H1 (cell line): ENCODE results near the gene HBS1L. TPM values are rescaled to one million over a fixed set of nuclear protein-coding genes. Genes with fewer than 3 reads are reported as not detected.

ENCODE experiments used
- CTCF ChIA-PET: fragments of 300-600 bp; sonication (Branson Sonifier 250); formaldehyde crosslinking; loops from one replicate; lab custom pipeline; 2021; ENCODE audit not compliant: partially characterized antibody; lab: Charles Lee
- POLR2A ChIA-PET: fragments of 300-600 bp; sonication (Branson Sonifier 250); formaldehyde crosslinking; loops from one replicate; lab custom pipeline; 2021; ENCODE audit warnings: inconsistent platforms; ENCODE audit not compliant: partially characterized antibody; lab: Charles Lee
- DNase-seq, 2 experiments: peaks; one replicate each; pipeline versions ENCODE4 v3.0.0 to v3.0.0-alpha.2; 2010 to 2022; ENCODE audit warnings: low spot score in 2 of 2, low read depth in 1 of 2, mixed read lengths in 1 of 2
- FAIRE-seq: peaks from 2 replicates; lab custom pipeline; 2011; peaks lifted over from hg19 to GRCh38; lab: Jason Lieb, UNC
- H2AFZ ChIP-seq: 2 replicates; pipeline ENCODE4 v1.8.1; 2012; ENCODE audit warnings: low read length, inconsistent platforms
- H2AK5ac ChIP-seq: 2 replicates; pipeline ENCODE4 v1.6.1; 2013; ENCODE audit warnings: low read depth, low read length
- H2BK120ac ChIP-seq: replicated peaks from 2 replicates; pipeline ENCODE3; 2013; ENCODE audit warnings: low read depth, low read length, inconsistent platforms
- H2BK12ac ChIP-seq: 2 replicates; pipeline ENCODE4 v1.6.1; 2013; ENCODE audit warnings: low read depth, low read length
- H2BK15ac ChIP-seq: 2 replicates; pipeline ENCODE4 v1.6.1; 2013; ENCODE audit warnings: low read length
- H2BK20ac ChIP-seq: 2 replicates; pipeline ENCODE4 v1.6.1; 2013; ENCODE audit warnings: low read length
- H2BK5ac ChIP-seq: 2 replicates; pipeline ENCODE4 v1.6.1; 2013; ENCODE audit warnings: low read depth, low read length
- H3K14ac ChIP-seq: 2 replicates; pipeline ENCODE4 v1.6.1; 2013; ENCODE audit warnings: inconsistent platforms; ENCODE audit not compliant: insufficient read length
- H3K18ac ChIP-seq: 2 replicates; pipeline ENCODE4 v1.6.1; 2013; ENCODE audit warnings: low read length; ENCODE audit errors: extremely low read depth
- H3K23ac ChIP-seq: 2 replicates; pipeline ENCODE4 v1.6.1; 2013; ENCODE audit warnings: inconsistent platforms; ENCODE audit not compliant: insufficient read length
- H3K23me2 ChIP-seq: 2 replicates; pipeline ENCODE4 v1.6.1; 2013; ENCODE audit warnings: low read depth, low read length
- H3K27ac ChIP-seq: 2 replicates; pipeline ENCODE4 v1.6.1; 2011; ENCODE audit warnings: low read depth, low read length, inconsistent platforms
- H3K27me3 ChIP-seq, 4 experiments: replicated peaks in 1 of 4; 1 replicate in 1 of 4; 2 replicates in 3 of 4; pipeline versions ENCODE4 v1.6.1 to v1.8.1; 2011 to 2013; ENCODE audit warnings: low read length in 3 of 4, mild to moderate bottlenecking in 3 of 4, inconsistent platforms in 2 of 4, mixed read lengths in 2 of 4, moderate library complexity in 1 of 4; ENCODE audit not compliant: control insufficient read depth in 3 of 4, insufficient read depth in 3 of 4; ENCODE audit errors: extremely low read depth in 1 of 4
- H3K36me3 ChIP-seq, 4 experiments: 2 replicates each; pipeline versions ENCODE4 v1.6.1 to v1.8.1; 2011 to 2013; ENCODE audit warnings: mild to moderate bottlenecking in 4 of 4, low read length in 3 of 4, moderate library complexity in 2 of 4, control low read depth in 1 of 4, inconsistent platforms in 1 of 4; ENCODE audit not compliant: insufficient read depth in 4 of 4, control insufficient read depth in 2 of 4
- H3K4ac ChIP-seq: replicated peaks from 2 replicates; pipeline ENCODE3; 2013; ENCODE audit warnings: low read length, low read depth, mixed read lengths, inconsistent platforms; ENCODE audit not compliant: insufficient read length
- H3K4me1 ChIP-seq, 4 experiments: replicated peaks in 1 of 4; 1 replicate in 1 of 4; 2 replicates in 3 of 4; pipeline versions ENCODE4 v1.6.1 to v1.8.1; 2011 to 2013; ENCODE audit warnings: low read length in 3 of 4, inconsistent platforms in 2 of 4, mixed read lengths in 1 of 4; ENCODE audit not compliant: insufficient read depth in 4 of 4, control insufficient read depth in 3 of 4
- H3K4me2 ChIP-seq, 2 experiments: 2 replicates each; pipeline versions ENCODE4 v1.6.1 to v1.8.1; 2011 to 2013; ENCODE audit warnings: low read depth in 2 of 2, low read length in 2 of 2, control low read depth in 1 of 2, inconsistent platforms in 1 of 2, mild to moderate bottlenecking in 1 of 2; ENCODE audit not compliant: insufficient read depth in 1 of 2
- H3K4me3 ChIP-seq, 4 experiments: fragments of 200-600, 300-600 bp in 1 of 4; sonication (generic), shearing (Covaris generic), sonication (Bioruptor Twin) in 1 of 4; 2 replicates each; pipeline versions ENCODE4 v1.5.1 to v1.8.1; 2011 to 2016; ENCODE audit warnings: low read length in 4 of 4, low read depth in 3 of 4, control low read depth in 2 of 4, inconsistent platforms in 2 of 4, mild to moderate bottlenecking in 2 of 4, mixed read lengths in 1 of 4, moderate library complexity in 1 of 4; ENCODE audit not compliant: insufficient read depth in 2 of 4; ENCODE audit errors: extremely low read depth in 1 of 4
- H3K56ac ChIP-seq: replicated peaks from 2 replicates; pipeline ENCODE3; 2013; ENCODE audit warnings: low read depth, mild to moderate bottlenecking, mixed read lengths, low read length, inconsistent platforms; ENCODE audit not compliant: insufficient read length
- H3K79me1 ChIP-seq: 2 replicates; pipeline ENCODE4 v1.6.1; 2013; ENCODE audit warnings: low read depth, low read length, control low read depth
- H3K79me2 ChIP-seq, 2 experiments: 2 replicates each; pipeline versions ENCODE4 v1.6.1 to v1.8.1; 2012 to 2013; ENCODE audit warnings: low read length in 2 of 2, mild to moderate bottlenecking in 2 of 2, inconsistent platforms in 1 of 2; ENCODE audit not compliant: insufficient read depth in 2 of 2, control insufficient read depth in 1 of 2
- H3K9ac ChIP-seq, 4 experiments: replicated peaks in 1 of 4; 1 replicate in 1 of 4; 2 replicates in 3 of 4; pipeline versions ENCODE4 v1.6.1 to v1.8.1; 2011 to 2013; ENCODE audit warnings: low read depth in 3 of 4, low read length in 3 of 4, control low read depth in 2 of 4, mild to moderate bottlenecking in 2 of 4, moderate library complexity in 2 of 4, inconsistent platforms in 1 of 4; ENCODE audit errors: extremely low read depth in 1 of 4
- H3K9me3 ChIP-seq, 2 experiments: 2 replicates each; pipeline versions ENCODE4 v1.6.1 to v1.8.1; 2012 to 2013; ENCODE audit warnings: mild to moderate bottlenecking in 2 of 2, moderate library complexity in 2 of 2, control low read depth in 1 of 2, inconsistent platforms in 1 of 2, low read depth in 1 of 2, low read length in 1 of 2, mixed read lengths in 1 of 2; ENCODE audit not compliant: insufficient read depth in 2 of 2
- H4K20me1 ChIP-seq, 2 experiments: replicated peaks in 1 of 2; 2 replicates each; pipeline versions ENCODE3 to v1.8.1; 2011 to 2013; ENCODE audit warnings: inconsistent platforms in 2 of 2, low read length in 2 of 2, mild to moderate bottlenecking in 1 of 2; ENCODE audit not compliant: insufficient read depth in 2 of 2, control insufficient read depth in 1 of 2
- H4K5ac ChIP-seq: 2 replicates; pipeline ENCODE4 v1.6.1; 2013; ENCODE audit warnings: low read length, low read depth, mixed read lengths, inconsistent platforms; ENCODE audit not compliant: insufficient read length
- H4K8ac ChIP-seq: 2 replicates; pipeline ENCODE4 v1.8.0; 2013; ENCODE audit warnings: mild to moderate bottlenecking, moderate library complexity, low read length, inconsistent platforms; ENCODE audit not compliant: insufficient read depth; ENCODE audit errors: extremely low read depth
- H4K91ac ChIP-seq: replicated peaks from 2 replicates; pipeline ENCODE3; 2013; ENCODE audit warnings: low read length, mixed read lengths, inconsistent platforms; ENCODE audit not compliant: insufficient read length
- CBX5 ChIP-seq: fragments of 300-800, 300-1000 bp; sonication (generic); IDR thresholded peaks from 2 replicates; pipeline ENCODE4 v1.7.1; 2016; ENCODE audit warnings: antibody characterized with exemption, low read length, low read depth
- TAF7 ChIP-seq: optimal IDR thresholded peaks from 2 replicates; pipeline ENCODE3; 2011; ENCODE audit warnings: low read depth, mild to moderate bottlenecking, inconsistent platforms, low read length, moderate library complexity, borderline replicate concordance
- WGBS, 2 experiments: shearing (Covaris generic) in 1 of 2; methylation state at CpG; one replicate each; pipeline versions ENCODE4 v1.1.6 to v1.1.7; 2013 to 2015; ENCODE audit warnings: low lambda C conversion rate in 2 of 2, mixed read lengths in 2 of 2, inconsistent platforms in 1 of 2, low coverage in 1 of 2, missing lambda C conversion rate in 1 of 2; ENCODE audit not compliant: insufficient replicate concordance in 2 of 2, insufficient coverage in 1 of 2, insufficient read length in 1 of 2; ENCODE audit errors: extremely low coverage in 1 of 2, missing lambda C conversion rate in 1 of 2; 5-methylcytosine and 5-hydroxymethylcytosine counted together
- polyA plus RNA-seq, 7 experiments: library from polyadenylated mRNA; depleted of rRNA in 3 of 7; stranded (reverse) in 5 of 7; unstranded in 2 of 7; fragments of >200 nt in 5 of 7; fragments of 200-250 nt in 2 of 7; gene quantifications; 1 replicate in 5 of 7; 2 replicates in 1 of 7; 4 replicates in 1 of 7; pipeline versions ENCODE4 v1.2.1 to v1.2.3, GENCODE V29; 2011 to 2013; ENCODE audit warnings: missing spikeins in 2 of 7, mixed read lengths in 2 of 7
- total RNA-seq: library from RNA; stranded (reverse); fragmentation: NEBNext Ultra II Directional; extraction: Animal tissue kit (Norgen Biotek cat#: 25700); gene quantifications from 2 replicates; pipeline ENCODE4 v1.2.1, GENCODE V29; 2021
- TF ChIP-seq, protein P1 (sequence below): IDR thresholded peaks from 2 replicates; pipeline ENCODE4 v1.6.1; 2011; ENCODE audit warnings: low read length, improper control_type of control experiment

The HBS1L gene
- total and polyA plus RNA-seq, 2 of the 8 experiments (the other 6 are each of a cell fraction or from before 2014, with no cell fraction given), result 28.1 to 97.1 TPM

DNA sequence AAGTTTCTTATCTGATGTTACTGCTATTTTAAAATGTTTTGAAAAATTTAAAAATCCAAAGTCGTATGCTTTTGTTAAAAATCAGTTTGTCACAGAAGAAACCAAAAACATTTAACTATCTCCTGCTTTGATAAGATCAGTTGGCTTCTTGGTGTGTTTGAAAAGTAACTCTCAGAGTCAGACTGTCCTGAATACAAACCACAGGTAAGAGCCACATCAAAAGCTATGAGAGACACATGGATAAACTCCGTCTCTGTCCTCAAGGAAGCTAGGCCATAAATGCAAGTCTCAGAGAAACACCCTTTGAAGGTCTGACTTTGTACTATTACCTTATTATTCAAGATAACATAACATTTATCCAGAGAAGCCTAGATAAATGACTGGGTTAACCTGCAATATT, 7.7 kb downstream of the HBS1L start:
- TF ChIP-seq, protein P1, sequence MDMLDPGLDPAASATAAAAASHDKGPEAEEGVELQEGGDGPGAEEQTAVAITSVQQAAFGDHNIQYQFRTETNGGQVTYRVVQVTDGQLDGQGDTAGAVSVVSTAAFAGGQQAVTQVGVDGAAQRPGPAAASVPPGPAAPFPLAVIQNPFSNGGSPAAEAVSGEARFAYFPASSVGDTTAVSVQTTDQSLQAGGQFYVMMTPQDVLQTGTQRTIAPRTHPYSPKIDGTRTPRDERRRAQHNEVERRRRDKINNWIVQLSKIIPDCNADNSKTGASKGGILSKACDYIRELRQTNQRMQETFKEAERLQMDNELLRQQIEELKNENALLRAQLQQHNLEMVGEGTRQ, result no peak
- TF ChIP-seq TAF7 (no peak), CBX5 (no peak)
- no peak overlapping the region for H2BK20ac ChIP-seq
- H2BK5ac ChIP-seq, result no peak overlapping the region
- ChIA-PET POLR2A (interaction anchor here (2.3 kb wide), 1 partner anchor 8 kb away, joined by 8 read pairs; the partner anchor contains the start of gene HBS1L), CTCF (interaction anchor here (1.2 to 1.4 kb wide), 2 partner anchors 10 to 43 kb away, joined by 3 to 8 read pairs; no protein-coding TSS in a partner anchor)
- no peak overlapping the region for H2BK12ac ChIP-seq
- no peak overlapping the region for H3K27ac ChIP-seq
- H3K9ac ChIP-seq, result no peak overlapping the region
- no peaks in the 10 kb centered on the region for H3K4me1 ChIP-seq
- no peak overlapping the region for H3K18ac ChIP-seq
- H3K56ac ChIP-seq, result no peak overlapping the region
- peaks cover 19 to 91% of the 10 kb centered on the region in 2 experiments for H3K79me2 ChIP-seq
- H4K20me1 ChIP-seq, result peaks cover 0 to 5% of the 10 kb centered on the region in 2 experiments
- no peaks in the 10 kb centered on the region for H3K27me3 ChIP-seq
- H2BK15ac ChIP-seq, result no peak overlapping the region
- H3K23me2 ChIP-seq, result no peaks in the 10 kb centered on the region
- H4K91ac ChIP-seq, result no peak overlapping the region
- no peak overlapping the region for H3K4me2 ChIP-seq
- H3K4ac ChIP-seq, result no peak overlapping the region
- DNase-seq (no peak), FAIRE-seq (no peak)
- H3K4me3 ChIP-seq, result no peak overlapping the region
- H4K5ac ChIP-seq, result no peak overlapping the region
- H2BK120ac ChIP-seq, result no peak overlapping the region
- no peak overlapping the region for H3K14ac ChIP-seq
- WGBS, 2 experiments, result 76% methylated on average over 2 of the region's 2 CpGs; no CpG with 5 or more reads in 1 of the 2 experiments
- H2AK5ac ChIP-seq, result no peak overlapping the region
- peaks cover 4% of the 10 kb centered on the region; the same call in 1 of the 2 replicates for H3K79me1 ChIP-seq
- H3K23ac ChIP-seq, result no peak overlapping the region
- no peak overlapping the region for H4K8ac ChIP-seq
- H3K36me3 ChIP-seq, result peaks cover 3 to 14% (median 10%) of the 10 kb centered on the region in 4 experiments; a peak in 6 of 8 replicates
- no peaks in the 10 kb centered on the region for H3K9me3 ChIP-seq
- no peak overlapping the region for H2AFZ ChIP-seq
